GM10248 (cell line): ENCODE measurements around the gene ANP32E.
A peak's percentile ranks its signal among the peaks of the same experiment; 100 is the strongest.

Experiments
- CTCF ChIA-PET: fragments of 300-600 bp; sonication (Branson Sonifier 250); formaldehyde crosslinking; extraction: SDS; loops from one replicate; lab custom pipeline; 2021; ENCODE audit warnings: antibody characterized with exemption; lab: Yijun Ruan, JAX
- POLR2A ChIA-PET: fragments of 350-650 bp; sonication (Branson Sonifier 250); formaldehyde crosslinking; extraction: SDS; loops from one replicate; lab custom pipeline; 2020; ENCODE audit warnings: antibody characterized with exemption; lab: Yijun Ruan, JAX
- DNase-seq: peaks from one replicate; pipeline ENCODE4 v3.0.0; 2012; ENCODE audit errors: extremely low spot score
- TF ChIP-seq, protein P1 (sequence below): IDR thresholded peaks from 2 replicates; pipeline ENCODE4 v1.5.1; 2012; ENCODE audit warnings: mild to moderate bottlenecking, low read depth; ENCODE audit errors: extremely low read depth, missing control alignments, control extremely low read depth

Gene ANP32E

DNA sequence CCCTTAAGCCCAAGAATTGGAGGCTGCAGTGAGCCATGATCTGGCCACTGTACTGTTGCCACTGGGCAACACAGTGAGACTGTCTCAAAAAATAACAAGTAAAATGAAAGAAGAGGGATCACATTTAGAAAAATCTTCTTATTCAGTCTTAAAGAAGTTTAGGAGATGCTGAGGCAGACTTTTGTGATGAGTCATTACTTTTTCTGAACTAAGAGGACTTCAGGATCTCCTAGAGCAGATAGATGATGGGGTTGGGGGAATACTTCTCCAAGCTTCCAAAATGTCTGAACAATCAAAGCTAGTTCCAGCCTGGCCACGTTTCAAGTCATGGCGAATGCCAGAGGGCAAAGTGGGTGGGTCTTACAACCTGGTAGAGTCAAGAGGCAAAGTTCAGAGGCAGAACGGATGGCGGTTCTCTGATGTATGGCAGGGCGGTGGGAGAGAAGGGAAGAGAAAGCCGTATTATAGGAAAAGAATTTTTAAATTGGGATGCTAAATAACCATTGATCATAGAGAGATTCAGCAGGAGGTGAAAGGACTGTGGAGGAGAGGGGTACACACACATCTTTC, 44.3 kb upstream of the ANP32E start:
- TF ChIP-seq, protein P1, sequence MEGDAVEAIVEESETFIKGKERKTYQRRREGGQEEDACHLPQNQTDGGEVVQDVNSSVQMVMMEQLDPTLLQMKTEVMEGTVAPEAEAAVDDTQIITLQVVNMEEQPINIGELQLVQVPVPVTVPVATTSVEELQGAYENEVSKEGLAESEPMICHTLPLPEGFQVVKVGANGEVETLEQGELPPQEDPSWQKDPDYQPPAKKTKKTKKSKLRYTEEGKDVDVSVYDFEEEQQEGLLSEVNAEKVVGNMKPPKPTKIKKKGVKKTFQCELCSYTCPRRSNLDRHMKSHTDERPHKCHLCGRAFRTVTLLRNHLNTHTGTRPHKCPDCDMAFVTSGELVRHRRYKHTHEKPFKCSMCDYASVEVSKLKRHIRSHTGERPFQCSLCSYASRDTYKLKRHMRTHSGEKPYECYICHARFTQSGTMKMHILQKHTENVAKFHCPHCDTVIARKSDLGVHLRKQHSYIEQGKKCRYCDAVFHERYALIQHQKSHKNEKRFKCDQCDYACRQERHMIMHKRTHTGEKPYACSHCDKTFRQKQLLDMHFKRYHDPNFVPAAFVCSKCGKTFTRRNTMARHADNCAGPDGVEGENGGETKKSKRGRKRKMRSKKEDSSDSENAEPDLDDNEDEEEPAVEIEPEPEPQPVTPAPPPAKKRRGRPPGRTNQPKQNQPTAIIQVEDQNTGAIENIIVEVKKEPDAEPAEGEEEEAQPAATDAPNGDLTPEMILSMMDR: no peak
- CTCF ChIA-PET: interaction anchor here (0.9 to 4.5 kb wide), 8 partner anchors 9 to 715 kb away, joined by 3 to 72 read pairs (median 4); partner anchors contain the start of genes APH1A, C1orf54 and CA14
- DNase-seq: no peak
- POLR2A ChIA-PET: no interaction called here

DNA sequence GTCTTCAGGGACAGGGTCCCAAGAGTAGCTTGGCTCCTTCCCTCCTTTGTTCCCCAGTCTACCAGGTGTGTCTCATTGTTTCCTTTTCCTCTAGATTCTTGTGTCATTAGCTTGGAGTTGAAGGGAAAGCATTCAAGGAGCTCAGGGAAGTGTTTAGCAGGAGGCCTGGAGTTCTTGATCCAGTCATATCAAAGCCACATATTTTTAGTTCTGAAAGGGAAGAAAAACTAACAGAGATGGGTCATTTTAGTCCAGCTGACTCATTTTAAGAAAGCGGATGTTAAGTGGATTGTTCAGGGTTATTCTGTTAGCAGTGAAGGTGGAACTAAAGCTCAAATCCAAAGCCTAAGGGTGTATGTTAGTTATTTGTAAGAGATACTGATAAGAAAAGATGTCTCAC, 37.4 kb upstream of the ANP32E start:
- DNase-seq: no peak
- ChIA-PET CTCF (interaction anchor here (1.5 to 8.2 kb wide), 5 partner anchors 7 to 287 kb away, joined by 4 to 93 read pairs (median 16); partner anchors contain the start of gene CA14), POLR2A (interaction anchor here (0.9 to 1.1 kb wide), 2 partner anchors 43 to 385 kb away, joined by 3 read pairs; a partner anchor contains a TSS)
- TF ChIP-seq, protein P1: no peak

GRCh38 chr1:150271291-150271959, 35.5 kb upstream of the ANP32E start:
- POLR2A ChIA-PET: no interaction called here
- CTCF ChIA-PET: interaction anchor here (3.4 to 8.2 kb wide), 3 partner anchors 9 to 17 kb away, joined by 16 to 93 read pairs (median 38); partner anchors contain the start of gene CA14
- no peak for DNase-seq
- TF ChIP-seq, protein P1: no peak

DNA sequence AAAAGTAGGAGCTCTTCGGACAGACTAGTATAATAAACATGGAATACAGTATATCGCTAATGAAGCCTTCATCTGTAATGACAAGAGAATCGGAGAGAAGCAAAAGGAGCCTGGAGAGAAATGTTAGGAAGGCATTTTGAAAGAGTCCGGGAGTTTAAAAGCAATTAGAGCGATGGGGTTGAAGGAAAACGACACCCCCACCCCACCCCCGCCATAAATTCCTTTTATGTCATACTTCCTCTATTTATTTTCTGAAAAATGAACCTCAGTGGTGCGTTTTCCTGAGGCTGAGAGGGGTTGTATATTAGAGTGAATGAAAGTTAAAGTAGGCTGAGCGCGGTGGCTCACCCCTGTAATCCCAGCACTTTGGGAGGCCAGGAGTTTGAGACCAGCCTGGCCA, 33.5 kb upstream of the ANP32E start:
- CTCF ChIA-PET: interaction anchor here (1.0 to 8.2 kb wide), 4 partner anchors 9 to 267 kb away, joined by 3 to 93 read pairs (median 20); partner anchors contain the start of gene CA14
- DNase-seq: no peak
- TF ChIP-seq, protein P1: no peak
- POLR2A ChIA-PET: interaction anchor here (0.6 to 0.7 kb wide), 2 partner anchors 13 to 85 kb away, joined by 3 to 5 read pairs; no protein-coding TSS in a partner anchor

- TF ChIP-seq, protein P1: no peak
- peak; percentile 97 for DNase-seq
- ChIA-PET CTCF (interaction anchor here (1.0 to 8.2 kb wide), 3 partner anchors 10 to 268 kb away, joined by 3 to 93 read pairs (median 38); partner anchors contain the start of gene CA14), POLR2A (interaction anchor here (0.6 to 0.7 kb wide), 2 partner anchors 13 to 85 kb away, joined by 3 to 5 read pairs; no protein-coding TSS in a partner anchor)
Measured at GRCh38 chr1:150268705-150269403, 32.9 kb upstream of the ANP32E start, which contains the start of gene APH1A. Gene APH1A (minus strand): TSS chr1:150269016. CDS start chr1:150268810, 206 bp downstream.

- TF ChIP-seq, protein P1: no peak
- ChIA-PET CTCF (interaction anchor here (1.0 to 8.2 kb wide), 3 partner anchors 10 to 268 kb away, joined by 3 to 93 read pairs (median 38); partner anchors contain the start of gene CA14), POLR2A (no interaction called here)
- no peak for DNase-seq
Measured at GRCh38 chr1:150268340-150268704, 32.4 kb upstream of the ANP32E start.
